SJSA1 (cell line): Measurements from ENCODE around the gene CNTNAP1. TPM values are rescaled to one million over a fixed set of nuclear protein-coding genes. Genes with fewer than 3 reads are reported as not detected.

Source experiments
- DNase-seq, 2 experiments: peaks; one replicate each; pipeline ENCODE4 v3.0.0-alpha.2; 2015 to 2020; ENCODE audit warnings: low spot score in 2 of 2, low read depth in 1 of 2
- H3K27ac ChIP-seq: fragments of 250-450 bp; sonication (Bioruptor Pico); 2 replicates; pipeline ENCODE4 v1.5.1; 2020; ENCODE audit warnings: mild to moderate bottlenecking, moderate library complexity
- H3K27me3 ChIP-seq: fragments of 250-450 bp; sonication (Bioruptor Pico); replicated peaks from 2 replicates; pipeline ENCODE4 v1.5.1; 2020; ENCODE audit warnings: mild to moderate bottlenecking, moderate library complexity
- H3K36me3 ChIP-seq: fragments of 250-450 bp; sonication (Bioruptor Pico); 2 replicates; pipeline ENCODE4 v1.5.1; 2020; ENCODE audit warnings: mild to moderate bottlenecking
- H3K4me1 ChIP-seq: fragments of 250-450 bp; sonication (Bioruptor Pico); replicated peaks from 2 replicates; pipeline ENCODE4 v1.6.1; 2021; ENCODE audit warnings: mild to moderate bottlenecking
- H3K4me3 ChIP-seq: fragments of 250-450 bp; sonication (Bioruptor Pico); 2 replicates; pipeline ENCODE4 v1.5.1; 2020; ENCODE audit warnings: mild to moderate bottlenecking
- H3K9me3 ChIP-seq: fragments of 250-450 bp; sonication (Bioruptor Pico); replicated peaks from 2 replicates; pipeline ENCODE4 v1.5.1; 2020; ENCODE audit warnings: mild to moderate bottlenecking
- total RNA-seq: library from RNA; depleted of rRNA; stranded (reverse); fragments of >200 nt; shearing (Covaris generic); gene quantifications from 2 replicates; pipeline ENCODE4 v1.2.3, GENCODE V29; 2014

Gene CNTNAP1
- total RNA-seq, 1 experiment from 2014 or later = 1.1 TPM

DNA sequence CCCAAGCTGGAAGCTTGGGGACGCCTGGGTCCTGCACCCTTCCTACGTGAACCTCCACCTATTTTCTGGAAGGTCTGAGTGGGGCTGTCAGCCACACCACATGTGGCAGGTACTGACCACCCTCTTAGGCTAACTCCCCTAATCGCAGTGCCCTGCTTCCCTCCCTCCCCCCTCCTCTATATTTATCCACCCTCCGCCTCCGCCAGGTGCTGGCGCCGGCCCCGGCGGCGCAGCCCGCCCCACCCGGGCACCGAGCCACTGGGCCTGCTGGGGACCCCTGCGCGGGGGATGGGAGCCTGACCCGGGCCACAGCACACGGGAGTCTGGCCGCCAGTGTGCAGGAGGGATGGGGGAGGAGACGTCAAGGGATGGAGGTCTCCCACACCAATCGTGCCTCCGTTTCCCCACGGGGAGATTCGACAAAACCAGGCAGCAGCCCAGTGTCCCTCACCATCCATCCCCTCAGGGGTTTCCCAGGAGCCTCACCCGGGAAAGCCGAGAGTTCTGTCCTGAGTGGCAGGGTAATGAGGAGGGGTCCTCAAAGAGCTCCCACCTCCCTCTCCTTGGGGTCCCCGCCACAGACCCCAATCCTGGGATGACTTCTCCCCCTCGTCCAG lies 6.9 kb upstream of the CNTNAP1 start:
- no peak for DNase-seq
- peaks cover 44% of the 10 kb centered on the region for H3K4me1 ChIP-seq
- no peak overlapping the region for H3K27ac ChIP-seq

DNA sequence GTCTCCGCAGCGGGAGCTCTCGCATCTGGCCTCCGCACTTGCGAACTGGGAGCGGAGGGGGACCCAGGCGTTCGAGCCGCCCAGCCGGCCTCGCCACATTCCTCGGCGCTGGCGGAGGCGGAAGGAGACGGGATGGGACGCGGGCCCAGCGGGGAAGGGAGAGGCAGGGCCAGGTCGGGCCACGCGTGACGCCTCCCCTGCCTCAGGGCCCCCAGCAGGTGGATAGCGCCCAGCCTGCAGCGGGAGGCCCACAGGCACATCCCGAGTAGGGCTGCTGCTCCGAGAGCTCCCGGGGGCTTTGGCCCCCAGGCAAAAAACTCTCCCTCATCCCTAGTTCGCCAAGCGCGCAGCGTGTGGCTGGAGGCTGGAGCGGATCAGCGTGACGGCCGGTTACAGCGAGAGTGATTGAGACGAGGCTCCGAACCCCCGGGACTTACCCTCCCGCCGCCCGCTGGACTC lies 6.3 kb upstream of the CNTNAP1 start:
- peak overlapping the region; percentile 70 for H3K4me3 ChIP-seq
- H3K27me3 ChIP-seq = no peaks in the 10 kb centered on the region; the same call in 1 of the 2 replicates
- H3K36me3 ChIP-seq = no peaks in the 10 kb centered on the region; the same call in 1 of the 2 replicates
- peaks cover 44% of the 10 kb centered on the region for H3K4me1 ChIP-seq
- no peaks in the 10 kb centered on the region for H3K9me3 ChIP-seq
- no peak overlapping the region for H3K27ac ChIP-seq
- peak in 1 of 2 experiments; percentile 53 for DNase-seq

More for the DNA sequence above, 6.9 kb upstream of the CNTNAP1 start:
- no peaks in the 10 kb centered on the region for H3K9me3 ChIP-seq
- H3K27me3 ChIP-seq = no peaks in the 10 kb centered on the region; the same call in 1 of the 2 replicates
- H3K36me3 ChIP-seq = no peaks in the 10 kb centered on the region; the same call in 1 of the 2 replicates
- peak overlapping the region; percentile 70 for H3K4me3 ChIP-seq

DNA sequence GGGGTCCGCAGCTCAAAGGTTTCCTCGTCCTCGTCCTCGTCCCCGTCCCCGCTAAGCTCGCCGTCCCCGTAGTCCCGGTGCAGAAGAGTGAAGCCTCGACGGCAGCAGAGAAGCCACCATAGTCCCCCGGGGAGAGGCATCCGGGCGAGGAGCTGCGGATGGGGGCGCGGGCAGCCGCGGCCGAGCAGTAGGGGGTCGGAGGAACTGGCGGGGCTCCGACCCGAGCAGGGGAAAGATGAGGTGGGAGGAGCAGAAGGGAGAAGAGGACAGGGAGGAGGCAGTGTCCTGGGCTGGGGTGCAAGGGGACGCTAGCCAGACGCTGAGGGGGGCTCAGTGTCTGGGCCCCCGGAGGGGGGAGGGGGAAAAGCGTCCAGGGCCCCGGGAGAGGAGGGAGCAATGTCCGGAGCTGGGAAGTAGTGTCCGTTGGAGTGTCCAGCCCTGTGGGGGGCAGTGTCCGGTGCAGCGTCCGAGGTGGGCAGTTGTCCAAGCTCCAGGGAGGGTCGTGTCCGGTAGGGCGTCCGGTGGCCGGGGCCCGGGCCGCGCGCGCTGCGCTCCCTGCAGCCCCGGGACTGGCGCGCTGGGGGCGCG lies 5.8 kb upstream of the CNTNAP1 start, which contains the start of gene PLEKHH3:
Gene PLEKHH3 (minus strand): TSS at position 571 of the 588 bp plus-strand sequence. CDS start 431 bp downstream, at position 140.
- peak within 1 kb of the TSS; percentile 70 for H3K4me3 ChIP-seq
- H3K27me3 ChIP-seq = no peaks in the 10 kb centered on the region; the same call in 1 of the 2 replicates
- DNase-seq = peak in 1 of 2 experiments; percentile 65
- no peaks in the 10 kb centered on the region; the same call in 1 of the 2 replicates for H3K36me3 ChIP-seq
- peak within 1 kb of the TSS; percentile 67 for H3K27ac ChIP-seq
- no peaks in the 10 kb centered on the region for H3K9me3 ChIP-seq
- H3K4me1 ChIP-seq = peaks cover 44% of the 10 kb centered on the region

DNA sequence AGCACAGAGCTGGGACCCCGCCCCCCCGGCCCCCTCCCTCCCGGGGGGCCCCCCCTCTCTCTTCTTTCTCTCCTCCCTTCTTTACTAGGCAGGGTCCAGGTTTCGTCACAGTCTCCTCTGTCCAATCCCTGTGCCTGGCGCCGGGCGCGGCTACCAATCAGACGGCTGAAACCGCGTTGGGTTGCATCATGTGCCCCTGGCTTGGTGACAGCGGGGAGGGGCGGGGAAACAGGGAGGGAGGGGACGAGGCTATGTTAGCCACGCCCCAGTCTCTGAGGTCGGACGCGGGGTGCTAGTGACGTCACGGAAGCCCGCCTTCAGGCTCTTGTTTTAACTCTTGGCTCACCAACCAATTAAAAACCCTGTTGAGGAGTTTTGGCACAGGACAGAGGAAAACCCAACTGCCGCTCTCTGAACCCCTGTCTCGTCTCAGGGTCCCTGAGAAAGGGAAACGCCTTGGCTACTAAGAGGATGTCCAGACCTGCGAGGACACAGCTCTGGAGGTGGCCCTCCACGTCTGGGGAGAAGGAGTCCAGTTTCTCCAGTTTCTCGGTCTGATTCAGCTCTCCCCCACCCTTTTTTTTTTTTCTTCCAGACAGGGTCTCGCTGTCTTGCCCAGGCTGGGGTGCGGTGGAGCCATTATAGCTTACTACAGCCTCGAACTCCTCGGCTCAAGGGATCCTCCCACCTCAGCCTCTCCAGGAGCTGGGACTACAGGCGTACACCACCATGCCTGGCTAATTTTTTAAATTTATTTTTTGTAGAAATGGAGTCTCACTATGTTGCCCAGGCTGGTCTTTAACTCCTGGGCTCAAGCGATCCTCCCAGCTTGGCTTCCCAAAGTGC lies 5.1 kb upstream of the CNTNAP1 start:
- peak overlapping the region; percentile 70 for H3K4me3 ChIP-seq
- H3K27me3 ChIP-seq = no peaks in the 10 kb centered on the region; the same call in 1 of the 2 replicates
- no peaks in the 10 kb centered on the region for H3K9me3 ChIP-seq
- peak; percentile 98 to 100 for DNase-seq
- H3K27ac ChIP-seq = peak overlapping the region; percentile 67
- no peaks in the 10 kb centered on the region; the same call in 1 of the 2 replicates for H3K36me3 ChIP-seq
- peaks cover 47% of the 10 kb centered on the region for H3K4me1 ChIP-seq

DNA sequence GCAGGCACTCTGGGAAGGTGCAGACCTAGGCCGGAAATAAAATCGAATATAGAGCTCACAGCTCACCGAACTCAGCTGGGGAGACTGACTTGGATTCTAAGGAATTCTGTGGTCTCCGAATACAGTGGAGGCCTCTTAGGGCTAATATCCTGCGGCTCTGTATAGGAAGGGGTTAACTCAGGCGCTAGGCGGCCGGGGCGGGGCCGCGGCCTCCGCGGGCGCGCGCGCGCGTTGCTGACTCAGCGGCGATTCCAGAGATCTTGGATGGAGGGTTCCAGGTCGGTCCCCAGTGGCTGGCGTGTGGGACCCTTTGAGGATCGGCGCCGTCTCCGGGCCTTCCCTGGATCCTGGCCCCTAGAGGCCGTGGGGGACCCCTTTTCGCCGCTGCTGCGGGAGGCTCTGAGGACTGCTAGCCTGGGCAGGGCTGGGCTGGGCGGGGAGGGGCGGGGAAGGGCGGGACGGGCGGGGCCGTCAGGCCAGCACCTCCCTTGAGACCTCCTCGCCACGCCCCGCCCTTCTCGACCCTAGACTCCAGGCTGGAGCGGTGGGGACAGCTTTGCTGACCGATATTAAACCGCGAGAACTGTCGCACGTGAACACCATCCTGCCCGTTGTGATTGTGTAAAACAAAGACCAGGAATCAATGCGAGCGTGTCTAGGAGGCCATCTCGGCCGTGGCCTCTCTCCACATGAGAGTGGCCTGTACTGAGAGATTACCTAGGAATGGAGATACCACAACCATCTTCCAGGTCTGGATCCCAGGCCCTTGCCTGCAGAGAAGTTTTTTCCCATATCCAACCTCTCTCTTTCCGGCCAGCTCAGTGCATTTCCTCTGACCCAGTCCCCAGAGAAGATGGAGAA lies 4.2 kb upstream of the CNTNAP1 start:
- H3K4me1 ChIP-seq = peaks cover 48% of the 10 kb centered on the region
- no peaks in the 10 kb centered on the region for H3K9me3 ChIP-seq
- DNase-seq = peak; percentile 87 to 93
- no peaks in the 10 kb centered on the region; the same call in 1 of the 2 replicates for H3K36me3 ChIP-seq
- H3K27ac ChIP-seq = peak overlapping the region; percentile 67
- peak overlapping the region; percentile 51 for H3K4me3 ChIP-seq
- H3K27me3 ChIP-seq = no peaks in the 10 kb centered on the region; the same call in 1 of the 2 replicates

DNA sequence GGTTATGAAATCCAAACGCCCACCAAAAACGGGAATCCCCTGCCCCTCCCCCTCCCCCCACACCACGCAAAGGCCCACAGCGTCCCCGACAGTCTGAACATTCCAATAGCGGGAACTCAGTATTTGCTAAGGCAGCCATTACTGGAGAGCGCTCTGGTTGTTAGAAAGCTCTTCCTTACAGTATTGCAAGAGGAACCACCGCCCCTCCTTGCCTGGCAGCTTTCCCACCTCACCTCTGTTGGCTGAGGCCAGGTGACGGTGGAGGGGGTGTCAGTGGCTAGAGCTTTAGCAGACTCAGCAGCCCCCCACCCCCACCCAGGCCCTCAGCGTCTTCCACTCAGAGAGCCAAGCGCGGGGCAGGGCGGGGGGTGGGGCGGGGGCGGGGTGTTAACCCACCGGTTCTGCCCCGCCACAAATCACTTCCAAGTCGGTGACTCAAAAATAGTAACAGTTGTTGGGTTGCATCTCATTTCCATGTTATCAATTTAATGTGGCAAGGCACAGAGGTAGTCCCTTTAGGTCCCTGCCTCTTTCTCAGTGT lies 3.3 kb upstream of the CNTNAP1 start:
- peak overlapping the region; percentile 29 for H3K4me3 ChIP-seq

DNA sequence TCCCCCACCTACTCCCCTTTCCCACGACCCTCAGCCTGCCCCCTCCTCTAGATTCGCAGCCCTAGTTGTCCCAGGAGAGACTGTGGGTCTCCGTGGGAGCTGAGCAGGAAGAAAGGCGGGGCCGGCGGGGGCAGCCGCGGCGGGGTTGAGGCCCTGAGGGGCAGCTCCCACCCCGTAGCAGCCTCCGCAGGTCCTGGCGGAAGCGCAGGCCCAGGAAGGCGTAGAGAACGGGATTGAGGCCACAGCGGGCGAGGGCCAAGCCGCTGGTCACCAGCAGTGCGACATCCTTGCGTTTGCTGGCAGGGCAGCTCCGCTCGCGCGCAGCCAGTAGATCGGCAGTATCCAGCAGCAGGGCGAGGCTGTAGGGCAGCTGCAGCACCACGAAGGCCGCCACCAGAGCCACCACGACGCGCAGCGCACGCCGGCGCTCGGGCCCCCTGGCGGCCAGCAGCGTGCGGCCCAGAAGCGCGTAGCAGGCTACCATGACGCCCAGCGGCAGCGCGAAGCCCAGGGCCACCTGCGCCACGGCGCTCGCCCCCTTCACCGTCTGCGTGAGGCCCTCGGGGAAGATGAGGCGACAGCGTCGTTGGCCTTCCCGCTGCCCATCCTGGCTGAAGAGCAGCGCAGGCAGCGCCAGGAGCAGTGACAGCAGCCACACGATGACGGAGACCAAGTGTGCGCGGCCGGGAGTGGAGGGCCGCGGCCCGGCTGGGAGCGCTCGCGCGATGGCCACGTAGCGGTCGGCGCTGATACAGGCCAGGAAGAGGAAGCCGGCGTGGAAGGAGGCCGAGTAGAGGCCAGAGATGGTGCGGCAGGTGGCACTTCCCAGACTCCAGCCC lies 2.6 kb upstream of the CNTNAP1 start:
- H3K4me3 ChIP-seq = peak overlapping the region; percentile 29
- H3K4me1 ChIP-seq = peaks cover 48% of the 10 kb centered on the region
- H3K36me3 ChIP-seq = no peaks in the 10 kb centered on the region; the same call in 1 of the 2 replicates
- H3K27ac ChIP-seq = peak overlapping the region; percentile 51
- H3K27me3 ChIP-seq = no peaks in the 10 kb centered on the region; the same call in 1 of the 2 replicates
- no peaks in the 10 kb centered on the region for H3K9me3 ChIP-seq
- peak; percentile 75 to 80 for DNase-seq

More for the DNA sequence above, 3.3 kb upstream of the CNTNAP1 start:
- Histone ChIP-seq H3K36me3 (no peaks in the 10 kb centered on the region; the same call in 1 of the 2 replicates), H3K9me3 (no peaks in the 10 kb centered on the region), H3K4me1 (peaks cover 48% of the 10 kb centered on the region), H3K27ac (peak overlapping the region; percentile 51), H3K27me3 (no peaks in the 10 kb centered on the region; the same call in 1 of the 2 replicates)
- no peak for DNase-seq

DNA sequence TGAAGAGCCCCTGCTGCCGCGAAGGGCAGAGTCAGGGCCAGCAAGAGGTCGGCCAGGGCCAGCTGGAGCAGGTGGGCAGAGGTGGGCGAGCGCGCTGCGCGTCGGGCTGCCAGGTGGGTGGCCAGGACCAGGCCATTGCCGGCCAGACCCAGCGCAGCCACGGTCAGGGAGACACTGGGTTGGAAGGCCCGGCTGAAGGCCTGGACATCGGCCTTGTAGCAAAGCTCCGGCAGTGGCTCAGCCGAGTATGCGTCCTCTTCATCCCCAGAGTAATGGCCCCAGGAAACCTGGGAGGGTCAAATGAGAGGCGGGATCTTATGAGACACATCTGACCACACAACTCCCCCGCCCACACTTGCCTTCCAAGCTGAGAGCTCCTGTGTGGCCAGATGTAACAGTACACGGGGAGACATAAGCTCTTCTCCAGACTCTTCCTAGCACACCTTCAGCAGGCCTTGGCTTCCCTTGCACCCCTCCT lies 2.0 kb upstream of the CNTNAP1 start:
- no peak for DNase-seq
- H3K9me3 ChIP-seq = no peaks in the 10 kb centered on the region
- no peak overlapping the region for H3K27ac ChIP-seq
- H3K36me3 ChIP-seq = no peaks in the 10 kb centered on the region; the same call in 1 of the 2 replicates
- H3K4me3 ChIP-seq = no peak overlapping the region
- no peaks in the 10 kb centered on the region; the same call in 1 of the 2 replicates for H3K27me3 ChIP-seq
- peaks cover 47% of the 10 kb centered on the region for H3K4me1 ChIP-seq

DNA sequence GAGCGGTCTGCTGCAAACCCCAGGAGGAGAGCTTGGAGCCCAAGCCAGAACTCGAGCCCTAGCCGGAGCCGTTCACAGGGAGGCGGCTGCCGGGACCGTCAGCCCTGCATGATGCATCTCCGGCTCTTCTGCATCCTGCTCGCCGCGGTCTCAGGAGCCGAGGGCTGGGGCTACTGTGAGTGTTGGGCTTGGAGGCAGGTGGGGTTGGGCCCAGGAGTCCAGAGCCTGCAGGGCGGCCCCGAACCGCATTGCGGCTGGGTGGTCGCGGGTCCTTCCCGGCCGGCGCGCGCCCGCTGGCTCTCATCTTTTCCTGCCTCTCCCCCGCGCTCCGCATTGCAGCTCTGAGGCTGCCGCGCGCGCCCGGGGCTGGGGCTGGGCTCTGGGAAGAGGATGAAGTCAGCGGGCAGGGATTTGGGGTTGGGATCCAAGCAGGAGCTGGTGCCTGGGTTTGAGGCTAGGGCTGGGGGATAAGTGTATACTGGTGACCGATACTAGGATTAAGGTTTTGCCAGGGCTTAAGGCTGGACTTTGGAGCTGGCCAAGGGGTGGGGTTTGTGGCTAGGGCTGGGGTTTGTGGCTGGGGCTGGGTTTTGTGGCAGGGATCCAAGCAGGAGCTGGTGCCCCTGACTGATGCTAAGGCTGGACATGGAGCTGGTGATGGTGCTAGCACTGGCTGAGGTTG lies 532 bp downstream of the CNTNAP1 start:
- peaks cover 26% of the 10 kb centered on the region for H3K4me1 ChIP-seq
- peak in 1 of 2 experiments; percentile 51 for DNase-seq
- no peaks in the 10 kb centered on the region for H3K27me3 ChIP-seq
- H3K27ac ChIP-seq = no peak overlapping the region
- H3K9me3 ChIP-seq = no peaks in the 10 kb centered on the region
- H3K4me3 ChIP-seq = peak overlapping the region; percentile 37
- H3K36me3 ChIP-seq = no peaks in the 10 kb centered on the region

DNA sequence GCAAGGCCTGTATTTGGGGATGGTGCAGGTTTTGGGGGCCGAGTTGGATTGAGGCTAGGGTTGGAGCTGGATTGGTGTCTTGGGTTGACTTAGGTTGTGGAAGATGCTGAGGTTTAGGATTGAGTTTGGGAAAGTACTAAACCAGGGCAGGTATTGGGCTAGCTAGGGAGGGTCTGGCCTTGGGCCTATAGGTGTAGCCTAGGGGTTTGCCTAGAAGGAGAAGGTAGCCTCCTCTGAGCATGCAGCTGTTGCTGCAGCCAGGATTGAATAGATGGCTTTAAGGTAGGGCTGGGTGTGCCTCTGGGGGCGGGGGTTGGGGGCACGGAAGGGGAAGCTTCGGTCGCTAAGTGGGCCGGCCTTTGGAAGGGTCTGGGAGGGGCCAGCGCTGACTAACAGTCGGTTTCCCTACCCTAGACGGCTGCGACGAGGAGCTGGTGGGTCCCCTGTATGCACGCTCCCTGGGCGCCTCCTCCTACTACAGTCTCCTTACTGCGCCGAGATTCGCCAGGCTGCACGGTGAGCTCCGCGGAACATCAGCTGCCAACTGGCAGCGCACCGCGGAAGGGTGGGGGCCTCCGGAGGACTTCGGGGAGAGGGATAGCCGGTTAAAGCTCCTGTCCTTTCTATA lies 1.2 kb downstream of the CNTNAP1 start:
- no peak overlapping the region for H3K27ac ChIP-seq
- DNase-seq = no peak
- peaks cover 22% of the 10 kb centered on the region for H3K4me1 ChIP-seq
- no peaks in the 10 kb centered on the region for H3K9me3 ChIP-seq
- H3K27me3 ChIP-seq = no peaks in the 10 kb centered on the region
- H3K4me3 ChIP-seq = no peak overlapping the region
- H3K36me3 ChIP-seq = no peaks in the 10 kb centered on the region

DNA sequence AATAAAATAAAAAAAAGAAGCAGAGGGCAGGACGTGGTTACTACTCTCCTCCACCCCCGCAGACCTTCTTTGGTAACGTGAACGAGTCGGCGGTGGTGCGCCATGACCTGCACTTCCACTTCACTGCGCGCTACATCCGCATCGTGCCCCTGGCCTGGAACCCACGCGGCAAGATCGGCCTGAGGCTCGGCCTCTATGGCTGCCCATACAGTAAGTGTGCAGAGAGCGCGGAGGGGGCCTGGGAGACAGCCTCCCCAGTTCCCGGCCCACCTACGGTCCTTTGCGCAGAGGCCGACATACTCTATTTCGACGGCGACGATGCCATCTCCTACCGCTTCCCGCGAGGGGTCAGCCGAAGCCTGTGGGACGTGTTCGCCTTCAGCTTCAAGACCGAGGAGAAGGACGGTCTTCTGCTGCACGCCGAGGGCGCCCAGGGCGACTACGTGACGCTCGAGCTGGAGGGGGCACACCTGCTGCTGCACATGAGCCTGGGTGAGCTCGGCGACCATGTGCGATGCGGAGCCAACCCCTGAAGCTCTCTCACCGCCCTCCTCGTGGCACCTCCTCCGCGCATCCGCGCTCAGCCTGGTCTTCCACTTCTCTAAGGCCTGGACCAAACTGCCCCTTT lies 2.7 kb downstream of the CNTNAP1 start:
- no peak for DNase-seq
- H3K4me1 ChIP-seq = peaks cover 7% of the 10 kb centered on the region
- H3K4me3 ChIP-seq = no peak overlapping the region
- no peaks in the 10 kb centered on the region for H3K9me3 ChIP-seq
- no peak overlapping the region for H3K27ac ChIP-seq
- H3K36me3 ChIP-seq = no peaks in the 10 kb centered on the region
- H3K27me3 ChIP-seq = no peaks in the 10 kb centered on the region
